HUES64 (cell line): ENCODE results near the gene KCNQ5.

ENCODE experiments used
- H3K27ac ChIP-seq: 2 replicates; pipeline ENCODE4 v1.7.0; 2013; ENCODE audit warnings: low read depth, low read length, inconsistent platforms
- H3K27me3 ChIP-seq: 2 replicates; pipeline ENCODE4 v1.6.1; 2013; ENCODE audit warnings: mild to moderate bottlenecking, low read length; ENCODE audit not compliant: insufficient read depth
- H3K36me3 ChIP-seq: 2 replicates; pipeline ENCODE4 v1.6.1; 2013; ENCODE audit warnings: mild to moderate bottlenecking, low read length; ENCODE audit not compliant: insufficient read depth
- H3K4me1 ChIP-seq: 2 replicates; pipeline ENCODE4 v1.6.1; 2013; ENCODE audit warnings: mild to moderate bottlenecking, low read length, moderate library complexity; ENCODE audit not compliant: insufficient read depth
- H3K4me3 ChIP-seq: 2 replicates; pipeline ENCODE4 v1.5.1; 2013; ENCODE audit warnings: mild to moderate bottlenecking, low read length, moderate library complexity
- H3K9ac ChIP-seq: 2 replicates; pipeline ENCODE4 v1.6.1; 2013; ENCODE audit warnings: mild to moderate bottlenecking, low read depth, low read length
- H3K9me3 ChIP-seq: 2 replicates; pipeline ENCODE4 v1.6.1; 2013; ENCODE audit warnings: low read depth, low read length; ENCODE audit not compliant: insufficient read depth
- WGBS: fragments of 150-250, 120-280 bp; methylation state at CpG from one replicate; pipeline ENCODE4 v1.1.7; 2013; ENCODE audit warnings: missing lambda C conversion rate; 5-methylcytosine and 5-hydroxymethylcytosine counted together

The KCNQ5 gene

DNA sequence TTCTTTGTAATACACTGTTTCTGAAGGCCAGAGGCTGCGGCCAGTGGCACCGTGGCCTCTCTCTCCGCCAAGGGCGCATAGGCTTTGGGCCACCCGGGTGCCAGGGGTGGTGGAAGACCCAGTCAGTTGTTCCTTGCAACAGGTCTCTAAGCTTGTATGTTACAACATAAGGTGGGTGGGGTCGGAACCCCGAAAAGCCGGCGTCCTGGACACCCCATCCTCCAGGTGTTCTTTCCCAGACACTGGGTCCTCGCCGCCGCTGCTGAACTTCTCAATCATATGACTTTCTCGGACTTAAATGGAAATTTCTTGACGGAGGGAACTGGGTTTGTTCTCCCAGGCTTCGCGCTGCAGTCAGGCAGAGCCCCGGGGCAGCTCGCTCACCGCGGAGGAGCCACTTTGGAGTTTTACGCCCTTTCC, 983 bp upstream of the KCNQ5 start:
- H3K4me3 ChIP-seq, result peak overlapping the region; percentile 54
- no peaks in the 10 kb centered on the region for H3K36me3 ChIP-seq
- H3K4me1 ChIP-seq, result peaks cover 14% of the 10 kb centered on the region
- H3K27me3 ChIP-seq, result peaks cover 70% of the 10 kb centered on the region
- 9% methylated on average over 20 of the region's 21 CpGs for WGBS
- H3K9me3 ChIP-seq, result no peaks in the 10 kb centered on the region
- no peak overlapping the region for H3K27ac ChIP-seq
- no peak overlapping the region for H3K9ac ChIP-seq

DNA sequence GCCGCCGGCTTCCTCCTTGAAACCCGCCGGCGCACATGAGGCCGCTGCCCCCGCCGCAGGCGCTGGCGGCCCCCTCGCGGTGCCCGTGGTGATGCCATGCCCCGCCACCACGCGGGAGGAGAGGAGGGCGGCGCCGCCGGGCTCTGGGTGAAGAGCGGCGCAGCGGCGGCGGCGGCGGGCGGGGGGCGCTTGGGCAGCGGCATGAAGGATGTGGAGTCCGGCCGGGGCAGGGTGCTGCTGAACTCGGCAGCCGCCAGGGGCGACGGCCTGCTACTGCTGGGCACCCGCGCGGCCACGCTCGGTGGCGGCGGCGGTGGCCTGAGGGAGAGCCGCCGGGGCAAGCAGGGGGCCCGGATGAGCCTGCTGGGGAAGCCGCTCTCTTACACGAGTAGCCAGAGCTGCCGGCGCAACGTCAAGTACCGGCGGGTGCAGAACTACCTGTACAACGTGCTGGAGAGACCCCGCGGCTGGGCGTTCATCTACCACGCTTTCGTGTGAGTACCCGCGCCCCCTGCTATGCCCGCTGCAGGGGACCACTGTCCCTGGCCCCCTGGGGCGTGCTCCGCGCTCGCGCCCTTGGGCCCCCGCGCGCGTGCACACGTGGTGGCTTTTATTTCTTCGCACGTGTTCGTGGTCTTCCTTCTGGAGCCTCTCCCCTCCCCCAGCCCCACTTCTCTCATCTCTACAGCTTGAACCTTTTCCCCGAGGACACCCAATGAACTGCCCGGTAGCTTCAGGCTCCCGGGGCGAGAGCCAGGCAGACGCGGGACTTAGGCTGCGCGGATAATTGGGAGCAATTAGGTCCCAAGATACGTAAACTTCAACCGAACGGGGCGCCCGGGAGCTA, 453 bp downstream of the KCNQ5 start:
- peaks cover 72% of the 10 kb centered on the region for H3K27me3 ChIP-seq
- no peaks in the 10 kb centered on the region for H3K36me3 ChIP-seq
- H3K9ac ChIP-seq, result no peak overlapping the region
- H3K4me1 ChIP-seq, result peaks cover 14% of the 10 kb centered on the region
- WGBS, result under 1% methylated on average over 89 of the region's 89 CpGs
- H3K4me3 ChIP-seq, result peak overlapping the region; percentile 54
- H3K27ac ChIP-seq, result no peak overlapping the region
- H3K9me3 ChIP-seq, result no peaks in the 10 kb centered on the region

DNA sequence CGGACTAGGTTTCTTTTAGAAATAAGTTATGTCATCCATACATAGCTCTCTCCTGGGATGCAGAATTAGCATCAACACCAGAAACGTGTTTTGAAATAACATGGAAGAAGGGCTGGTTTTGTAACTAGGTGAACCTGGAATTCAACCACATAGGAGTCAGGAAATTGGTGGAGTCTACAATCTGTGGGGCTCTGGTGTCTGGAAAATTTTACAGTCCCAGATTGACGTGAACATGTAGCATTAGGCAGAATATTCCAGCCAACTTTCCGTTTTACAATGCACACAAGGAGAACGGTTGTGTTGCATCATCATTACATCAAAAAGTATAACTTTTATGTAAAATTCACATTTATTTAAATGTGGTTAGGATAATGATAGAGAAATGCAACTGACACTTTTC, 1.9 kb downstream of the KCNQ5 start:
- Histone ChIP-seq H3K4me3 (no peak overlapping the region), H3K27me3 (peaks cover 60% of the 10 kb centered on the region)

GRCh38 chr6:72624557-72625160, 2.8 kb downstream of the KCNQ5 start:
- H3K9ac ChIP-seq, result no peak overlapping the region
- no peaks in the 10 kb centered on the region for H3K9me3 ChIP-seq
- H3K27me3 ChIP-seq, result peaks cover 52% of the 10 kb centered on the region
- 66% methylated on average over 2 of the region's 3 CpGs for WGBS
- H3K36me3 ChIP-seq, result no peaks in the 10 kb centered on the region
- H3K4me3 ChIP-seq, result no peak overlapping the region
- no peak overlapping the region for H3K27ac ChIP-seq
- peaks cover 12% of the 10 kb centered on the region for H3K4me1 ChIP-seq

More for the DNA sequence above, 1.9 kb downstream of the KCNQ5 start:
- WGBS, result 72% methylated on average over 4 of the region's 5 CpGs
- H3K27ac ChIP-seq, result no peak overlapping the region
- no peaks in the 10 kb centered on the region for H3K36me3 ChIP-seq
- H3K9me3 ChIP-seq, result no peaks in the 10 kb centered on the region
- no peak overlapping the region for H3K9ac ChIP-seq
- H3K4me1 ChIP-seq, result peaks cover 14% of the 10 kb centered on the region

- no peak overlapping the region for H3K9ac ChIP-seq
- H3K36me3 ChIP-seq, result no peaks in the 10 kb centered on the region
- H3K4me3 ChIP-seq, result no peak overlapping the region
- no peaks in the 10 kb centered on the region for H3K9me3 ChIP-seq
- H3K4me1 ChIP-seq, result peaks cover under 1% of the 10 kb centered on the region; the same call in 1 of the 2 replicates
- peaks cover 37% of the 10 kb centered on the region for H3K27me3 ChIP-seq
- 93% methylated on average over 2 of the region's 2 CpGs for WGBS
- H3K27ac ChIP-seq, result no peak overlapping the region
These were observed 4.3 kb downstream of the KCNQ5 start for GRCh38 chr6:72626126-72626525.

DNA sequence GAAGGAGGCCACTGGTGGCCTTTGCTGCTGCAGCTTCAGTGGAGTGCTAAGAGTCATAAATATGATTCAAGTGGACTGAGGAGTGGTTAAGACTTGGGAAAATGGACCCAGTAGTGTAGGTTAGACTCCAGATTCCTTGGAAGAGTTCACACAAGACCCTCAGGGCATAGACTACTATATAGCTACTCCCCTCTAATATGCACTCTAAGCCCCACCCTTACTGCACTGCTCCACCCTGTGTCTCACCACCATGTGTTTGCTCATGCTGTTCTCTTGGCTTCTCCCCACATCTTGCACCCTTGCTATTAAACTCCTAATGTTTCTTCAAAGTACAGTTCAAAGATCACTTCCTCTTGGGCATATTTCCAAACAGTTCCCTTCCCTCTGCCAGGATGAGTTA, 5.7 kb downstream of the KCNQ5 start:
- Histone ChIP-seq H3K27ac (no peak overlapping the region), H3K4me1 (no peaks in the 10 kb centered on the region; the same call in 1 of the 2 replicates), H3K36me3 (no peaks in the 10 kb centered on the region), H3K9ac (no peak overlapping the region), H3K4me3 (no peak overlapping the region), H3K27me3 (peaks cover 23% of the 10 kb centered on the region), H3K9me3 (no peaks in the 10 kb centered on the region)

- Histone ChIP-seq H3K4me3 (no peak overlapping the region), H3K9me3 (no peaks in the 10 kb centered on the region), H3K27ac (no peak overlapping the region), H3K36me3 (no peaks in the 10 kb centered on the region), H3K4me1 (no peaks in the 10 kb centered on the region), H3K9ac (no peak overlapping the region), H3K27me3 (peaks cover under 1% of the 10 kb centered on the region; the same call in 1 of the 2 replicates)
These were observed 9.6 kb downstream of the KCNQ5 start for GRCh38 chr6:72631480-72631879.

DNA sequence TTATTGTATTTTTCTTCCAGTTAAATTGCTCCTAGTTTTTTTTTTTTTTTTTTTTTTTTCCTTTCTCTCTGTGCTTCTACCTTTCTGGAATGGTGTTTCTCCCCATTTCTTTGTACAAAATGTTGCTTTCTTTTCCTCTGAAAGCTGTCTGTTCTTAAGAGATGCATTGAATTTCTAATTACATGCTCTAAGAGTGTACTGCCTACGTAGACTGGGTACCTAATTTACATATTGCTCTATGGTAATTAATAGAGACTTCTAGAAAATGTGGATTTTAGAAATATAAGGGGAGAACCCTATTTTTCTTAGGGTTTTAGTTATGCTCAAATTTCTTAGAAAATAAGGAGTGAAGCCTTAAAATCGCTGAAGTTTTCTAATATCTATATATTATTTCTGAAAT, 13.8 kb downstream of the KCNQ5 start:
- Histone ChIP-seq H3K9me3 (no peaks in the 10 kb centered on the region), H3K9ac (no peak overlapping the region), H3K36me3 (no peaks in the 10 kb centered on the region), H3K27ac (no peak overlapping the region), H3K4me1 (no peaks in the 10 kb centered on the region), H3K27me3 (no peaks in the 10 kb centered on the region), H3K4me3 (no peak overlapping the region)
- no CpG with 5 or more reads among the region's 2 CpGs for WGBS

- 85% methylated on average over 2 of the region's 2 CpGs for WGBS
- Histone ChIP-seq H3K27me3 (no peaks in the 10 kb centered on the region), H3K9me3 (no peaks in the 10 kb centered on the region), H3K4me1 (no peaks in the 10 kb centered on the region), H3K27ac (no peak overlapping the region), H3K36me3 (no peaks in the 10 kb centered on the region), H3K4me3 (no peak overlapping the region), H3K9ac (no peak overlapping the region)
These were observed 14.4 kb downstream of the KCNQ5 start for GRCh38 chr6:72636215-72636614.

DNA sequence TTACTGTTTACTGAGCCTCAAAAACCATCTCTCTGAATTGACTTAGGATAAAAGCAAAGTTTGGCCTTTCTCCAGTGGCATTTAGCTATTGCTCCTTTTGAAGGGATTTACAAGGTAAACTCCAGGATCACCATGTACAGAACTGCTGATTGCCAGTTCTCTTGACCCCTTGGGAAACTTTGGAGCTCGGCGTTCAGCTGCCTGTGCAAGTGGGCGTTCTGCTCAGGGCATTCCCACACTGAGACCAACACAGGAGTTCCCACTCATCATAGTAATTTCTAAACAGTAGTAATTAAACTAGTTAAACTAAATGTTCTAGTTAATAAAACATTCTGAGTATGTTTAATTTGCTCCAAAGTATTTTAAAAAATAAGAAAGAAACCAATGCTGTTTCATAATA, 14.9 kb downstream of the KCNQ5 start:
- H3K9ac ChIP-seq, result no peak overlapping the region
- no peak overlapping the region for H3K4me3 ChIP-seq
- 91% methylated on average over 3 of the region's 3 CpGs for WGBS
- H3K27ac ChIP-seq, result no peak overlapping the region
- H3K36me3 ChIP-seq, result no peaks in the 10 kb centered on the region
- 0 out of 2 replicates have a peak, but pooled peaks cover 3% of the 10 kb centered on the region for H3K4me1 ChIP-seq
- no peaks in the 10 kb centered on the region for H3K9me3 ChIP-seq
- H3K27me3 ChIP-seq, result no peaks in the 10 kb centered on the region

DNA sequence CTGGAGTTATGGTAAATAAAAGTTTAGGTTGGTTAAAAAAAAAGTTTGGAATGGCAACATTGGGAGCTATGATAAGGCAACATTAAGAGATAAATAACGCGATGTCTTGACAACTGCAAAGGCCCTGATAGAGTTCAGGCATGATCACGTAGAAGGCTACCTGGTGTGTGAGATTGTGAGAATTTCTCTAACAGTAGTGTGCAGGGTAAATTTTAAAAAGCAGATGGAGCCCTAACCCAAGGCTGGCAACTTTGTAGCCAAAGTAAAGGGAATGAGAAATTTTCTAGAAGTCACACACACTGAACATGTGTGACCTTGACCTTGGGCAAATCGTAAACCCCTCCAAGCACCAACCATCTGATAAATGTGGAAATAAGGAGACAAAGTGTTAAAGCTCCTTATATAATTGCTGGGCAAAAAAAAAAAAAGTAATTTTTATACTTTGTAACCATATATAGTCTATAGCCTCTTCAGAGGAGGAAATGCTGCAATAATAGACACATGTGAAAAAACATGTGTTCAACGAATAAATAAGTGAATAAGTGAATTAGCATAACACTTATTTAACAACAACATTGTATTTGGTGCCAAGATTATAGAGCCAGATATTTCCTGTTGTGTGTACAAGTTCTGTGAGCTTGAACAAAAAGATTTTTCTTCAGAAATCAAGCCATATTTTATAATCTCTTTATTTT, 18.2 kb downstream of the KCNQ5 start:
- H3K9me3 ChIP-seq, result no peaks in the 10 kb centered on the region
- 0 out of 2 replicates have a peak, but pooled peaks cover 5% of the 10 kb centered on the region for H3K4me1 ChIP-seq
- H3K27me3 ChIP-seq, result no peaks in the 10 kb centered on the region
- 84% methylated on average over 3 of the region's 5 CpGs for WGBS
- no peak overlapping the region for H3K4me3 ChIP-seq
- no peaks in the 10 kb centered on the region for H3K36me3 ChIP-seq
- H3K27ac ChIP-seq, result no peak overlapping the region
- H3K9ac ChIP-seq, result no peak overlapping the region
